NCI-H1417 (cell line): Measurements from ENCODE around the gene LZTS2.

Experiments used
- DNase-seq, 3 experiments: peaks; one replicate each; lab custom pipeline; 2025; lab: John Stamatoyannopoulos, UW

LZTS2 gene

DNA sequence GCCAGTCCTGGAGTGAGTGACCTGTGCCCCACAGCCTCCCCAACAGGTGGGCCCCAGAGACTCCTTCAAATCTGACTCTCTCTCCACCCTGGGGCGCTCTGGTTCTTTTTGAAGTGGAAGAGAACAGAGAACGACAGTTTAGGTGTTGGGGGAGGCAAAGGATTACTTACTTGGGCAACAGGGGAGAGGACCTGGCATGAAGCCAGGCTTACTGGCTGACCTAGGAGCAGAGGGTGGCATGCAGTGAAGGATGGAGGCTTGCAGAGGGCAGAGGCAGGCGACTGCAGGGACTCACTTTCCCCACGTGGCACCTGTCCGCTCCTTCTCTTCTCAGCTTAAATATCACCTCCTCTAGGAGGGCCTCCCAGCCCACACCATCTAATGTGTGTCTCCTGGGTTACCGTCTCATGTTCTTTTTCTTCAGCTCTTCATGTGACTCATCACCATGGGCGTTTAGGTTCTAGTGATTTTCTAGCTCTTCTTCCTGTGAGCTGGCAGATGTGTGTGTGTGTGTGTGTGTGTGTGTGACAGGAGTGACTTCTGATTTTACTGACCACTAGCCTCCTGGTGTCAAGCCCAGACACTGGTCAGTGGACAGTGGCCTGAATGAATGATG lies 15.5 kb downstream of the LZTS2 start:
- DNase-seq = no peak

GRCh38 chr10:101015582-101015973 lies 16.0 kb downstream of the LZTS2 start:
- no peak for DNase-seq

- DNase-seq = no peak
Observed at GRCh38 chr10:101016814-101017213, 17.2 kb downstream of the LZTS2 start.

DNA sequence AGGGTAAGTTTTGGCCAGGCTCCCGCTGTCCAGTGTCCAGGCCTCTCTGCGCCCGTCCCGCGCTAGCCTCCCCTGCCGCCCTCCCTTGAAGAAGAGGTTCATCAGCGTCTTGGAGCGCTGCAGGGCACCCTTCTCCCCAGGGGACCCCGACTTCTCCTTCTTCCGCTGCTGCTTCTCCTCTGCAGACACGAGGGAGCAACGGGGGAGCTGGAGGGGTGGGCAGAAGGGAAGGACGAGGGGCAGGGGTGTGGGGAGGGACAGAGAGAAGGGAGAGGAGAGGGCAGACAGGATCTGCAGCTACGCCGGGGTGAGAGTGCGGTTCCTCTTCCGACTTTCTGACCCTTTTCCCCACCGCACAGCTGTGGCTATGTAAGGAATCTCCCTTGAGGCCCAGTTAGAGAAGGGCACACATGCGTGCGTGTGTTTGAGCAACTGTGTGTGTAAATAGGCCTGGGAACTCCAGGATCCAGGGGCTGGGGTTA lies 18.6 kb downstream of the LZTS2 start:
- no peak for DNase-seq

DNA sequence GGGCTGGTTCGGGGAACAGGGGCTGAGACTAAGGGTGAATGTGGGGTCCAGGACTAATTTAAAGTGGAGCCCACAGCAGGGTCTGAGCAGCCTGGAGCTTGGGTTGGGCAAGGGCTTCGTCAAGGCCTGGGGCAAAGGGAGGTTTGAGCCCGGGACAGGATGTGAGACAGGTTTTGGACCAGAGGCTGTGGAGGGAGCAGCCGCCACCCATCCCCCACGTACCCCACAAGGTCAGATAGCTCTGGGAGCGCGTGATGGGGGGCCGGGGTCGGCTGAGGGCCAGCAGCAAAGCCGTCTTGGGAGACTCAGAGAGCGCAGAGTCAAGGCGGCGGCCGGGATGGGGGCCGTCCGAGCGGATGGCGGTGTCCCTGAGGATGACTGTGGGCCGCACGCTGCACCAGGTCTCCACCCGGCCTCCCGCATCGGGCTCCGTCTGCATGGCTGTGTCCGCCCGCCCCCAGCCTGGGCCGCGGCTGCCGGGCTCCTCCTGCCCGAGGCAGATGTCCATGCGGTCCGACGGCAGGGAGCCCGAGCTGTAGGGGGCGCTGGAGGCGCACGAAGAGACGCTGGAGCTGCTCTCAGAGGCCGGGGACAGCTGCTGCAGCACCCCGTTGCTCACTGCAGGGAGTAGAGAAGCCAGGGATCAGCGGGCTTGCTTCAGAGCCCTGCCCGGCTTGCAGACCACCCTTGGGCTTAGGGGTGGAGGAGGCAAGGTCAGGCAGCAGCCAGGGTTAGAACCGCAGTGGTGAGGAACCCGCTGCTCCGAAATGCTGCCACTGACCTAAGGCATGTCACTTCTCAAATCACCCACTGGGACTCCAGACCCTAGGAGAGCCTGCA lies 19.2 kb downstream of the LZTS2 start:
- DNase-seq = peak; percentile 41 to 66 (median 54)

- DNase-seq = no peak
Observed at GRCh38 chr10:101019440-101019703, 19.8 kb downstream of the LZTS2 start.

GRCh38 chr10:101020427-101021075 lies 20.9 kb downstream of the LZTS2 start:
- DNase-seq = no peak

DNA sequence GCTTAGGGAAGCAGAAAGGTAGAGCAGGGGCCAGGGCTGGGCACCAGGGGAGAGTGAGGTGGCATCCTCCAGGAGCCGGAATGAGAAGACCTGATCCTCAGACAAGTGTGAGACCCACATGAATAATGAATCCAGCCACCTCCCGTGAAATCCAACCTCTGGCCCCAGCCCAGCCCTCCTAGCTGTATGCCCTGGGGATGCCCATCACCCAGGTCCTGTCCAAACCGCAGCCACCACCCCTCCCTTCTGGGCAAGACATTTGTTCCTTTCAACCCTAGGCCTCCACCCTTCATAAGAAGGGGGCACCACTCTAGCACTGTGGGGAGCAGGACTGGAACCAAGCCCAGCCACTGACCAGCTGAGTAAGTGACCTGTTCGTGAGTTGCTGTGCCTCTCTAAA lies 21.6 kb downstream of the LZTS2 start:
- no peak for DNase-seq

GRCh38 chr10:101021692-101022251 lies 22.2 kb downstream of the LZTS2 start:
- DNase-seq = no peak

GRCh38 chr10:101022967-101023705 lies 23.5 kb downstream of the LZTS2 start:
- no peak for DNase-seq

DNA sequence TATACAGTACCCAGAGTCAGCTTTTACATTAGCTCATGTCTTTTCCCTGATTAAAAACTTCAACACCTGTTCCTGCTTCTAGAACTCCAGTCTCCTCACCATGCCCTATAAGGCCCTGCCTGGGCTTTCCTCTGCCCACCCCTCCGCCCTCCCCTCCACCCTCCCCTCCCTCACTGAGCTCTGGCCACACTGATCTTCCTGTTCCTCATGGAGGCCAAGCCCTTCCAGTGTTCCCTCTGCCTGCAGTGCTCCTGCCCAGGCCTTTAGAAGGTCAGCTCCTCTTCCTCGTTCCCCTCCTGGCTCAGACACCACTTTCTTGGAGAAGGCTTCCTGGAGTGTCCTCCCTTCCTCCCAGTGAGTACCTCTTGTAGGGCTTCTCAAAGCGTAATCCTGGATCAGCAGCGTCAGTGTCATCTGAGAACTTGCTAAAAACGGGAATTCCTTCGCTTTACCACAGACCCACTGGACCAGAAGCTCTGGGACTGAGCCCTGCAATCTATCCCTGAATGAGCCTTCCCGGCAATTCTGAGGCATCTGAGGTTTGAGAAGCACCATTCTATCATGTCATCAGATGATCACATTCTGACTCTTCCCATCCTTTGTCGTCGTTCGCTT lies 27.6 kb downstream of the LZTS2 start:
- no peak for DNase-seq

GRCh38 chr10:101028446-101029337 lies 29.1 kb downstream of the LZTS2 start:
- DNase-seq = peak in 1 of 3 experiments; percentile 46

GRCh38 chr10:101029520-101030295 lies 30.1 kb downstream of the LZTS2 start:
- peak in 1 of 3 experiments; percentile 8 for DNase-seq

- no peak for DNase-seq
Observed at GRCh38 chr10:101030496-101031127, 31.0 kb downstream of the LZTS2 start.

GRCh38 chr10:101031128-101031795 lies 31.7 kb downstream of the LZTS2 start, which contains the start of the genes PDZD7 and SFXN3:
TSS of gene PDZD7 (minus strand) at chr10:101031129. CDS start at chr10:101030219, 910 bp downstream.
TSS of gene SFXN3 (plus strand) at chr10:101031234. CDS start at chr10:101034695, 3,461 bp downstream.
- DNase-seq = peak; percentile 77 to 90 (median 84)

GRCh38 chr10:101031796-101032636 lies 32.4 kb downstream of the LZTS2 start:
- DNase-seq = peak; percentile 50 to 62 (median 51)

DNA sequence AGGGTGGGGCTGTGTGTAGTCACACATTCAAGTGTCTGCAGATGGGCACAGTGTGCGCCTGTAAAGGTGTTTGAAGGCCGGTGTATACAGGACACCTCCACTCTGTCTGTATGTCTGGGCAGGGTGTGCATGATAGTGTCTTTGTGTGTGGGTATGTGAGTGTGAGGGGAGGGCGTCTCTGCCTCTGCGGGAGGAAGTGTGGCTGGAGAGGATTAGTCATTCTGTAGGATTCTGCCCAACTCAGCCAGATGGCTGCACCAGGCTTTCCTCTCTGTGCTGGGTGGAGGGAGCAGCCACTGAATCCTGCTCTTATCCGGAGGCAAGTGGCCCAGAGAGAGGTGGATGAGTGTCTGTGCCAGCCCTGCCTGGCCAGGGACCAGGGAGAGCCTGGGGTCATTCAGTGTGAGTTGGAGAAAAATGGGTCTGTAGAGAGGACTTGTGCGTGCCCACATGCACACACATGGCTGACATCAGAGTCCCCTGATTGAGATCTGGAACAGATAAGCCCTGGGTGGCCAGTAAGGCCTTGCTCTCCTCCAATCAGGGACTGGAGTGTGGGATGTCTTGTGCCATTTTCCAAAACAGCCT lies 33.1 kb downstream of the LZTS2 start:
- no peak for DNase-seq
